Activated CD8-positive, alpha-beta memory T cell treated with anti-CD3 and anti-CD28 coated beads, Interleukin-2, amount 10 ng/mL, durations not matched to agents 7 days and 5 days (primary cell): ENCODE results near the gene POLDIP2. TPM values are rescaled to one million over a fixed set of nuclear protein-coding genes. Genes with fewer than 3 reads are reported as not detected.

Source experiments
- ATAC-seq: fragments of 150-1000 bp; cut with Tn5 transposase; one replicate; pipeline ENCODE4 v1.10.0; 2021; ENCODE audit warnings: moderate library complexity
- CTCF ChIA-PET: fragments of 350-600 bp; sonication (Branson Sonifier 250); formaldehyde crosslinking; loops from one replicate; lab custom pipeline; 2021; ENCODE audit warnings: antibody characterized with exemption; lab: Charles Lee
- DNase-seq: peaks from one replicate; pipeline ENCODE4 v3.0.0-alpha.2; 2020
- H3K27ac Mint-ChIP-seq: one replicate; pipeline ENCODE4 v1.8.0; 2021; ENCODE audit warnings: mild to moderate bottlenecking, mixed read lengths
- H3K27me3 Mint-ChIP-seq: one replicate; pipeline ENCODE4 v1.8.0; 2021; ENCODE audit warnings: mixed read lengths
- H3K36me3 Mint-ChIP-seq: one replicate; pipeline ENCODE4 v1.8.0; 2021; ENCODE audit warnings: mild to moderate bottlenecking, mixed read lengths
- H3K4me1 Mint-ChIP-seq: one replicate; pipeline ENCODE4 v1.8.0; 2021; ENCODE audit warnings: mixed read lengths
- H3K4me3 Mint-ChIP-seq: one replicate; pipeline ENCODE4 v1.8.0; 2021; ENCODE audit warnings: mild to moderate bottlenecking, moderate library complexity, mixed read lengths
- H3K9me3 Mint-ChIP-seq: one replicate; pipeline ENCODE4 v1.8.0; 2022; ENCODE audit warnings: low read depth, mixed read lengths
- total RNA-seq, 2 experiments: library from RNA; stranded (reverse); gene quantifications; one replicate each; pipeline ENCODE4 v1.2.3, GENCODE V29; 2021

The POLDIP2 gene, protein sequence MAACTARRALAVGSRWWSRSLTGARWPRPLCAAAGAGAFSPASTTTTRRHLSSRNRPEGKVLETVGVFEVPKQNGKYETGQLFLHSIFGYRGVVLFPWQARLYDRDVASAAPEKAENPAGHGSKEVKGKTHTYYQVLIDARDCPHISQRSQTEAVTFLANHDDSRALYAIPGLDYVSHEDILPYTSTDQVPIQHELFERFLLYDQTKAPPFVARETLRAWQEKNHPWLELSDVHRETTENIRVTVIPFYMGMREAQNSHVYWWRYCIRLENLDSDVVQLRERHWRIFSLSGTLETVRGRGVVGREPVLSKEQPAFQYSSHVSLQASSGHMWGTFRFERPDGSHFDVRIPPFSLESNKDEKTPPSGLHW
- 10 to 100 TPM; 68.6 to 83.5 TPM for total RNA-seq

DNA sequence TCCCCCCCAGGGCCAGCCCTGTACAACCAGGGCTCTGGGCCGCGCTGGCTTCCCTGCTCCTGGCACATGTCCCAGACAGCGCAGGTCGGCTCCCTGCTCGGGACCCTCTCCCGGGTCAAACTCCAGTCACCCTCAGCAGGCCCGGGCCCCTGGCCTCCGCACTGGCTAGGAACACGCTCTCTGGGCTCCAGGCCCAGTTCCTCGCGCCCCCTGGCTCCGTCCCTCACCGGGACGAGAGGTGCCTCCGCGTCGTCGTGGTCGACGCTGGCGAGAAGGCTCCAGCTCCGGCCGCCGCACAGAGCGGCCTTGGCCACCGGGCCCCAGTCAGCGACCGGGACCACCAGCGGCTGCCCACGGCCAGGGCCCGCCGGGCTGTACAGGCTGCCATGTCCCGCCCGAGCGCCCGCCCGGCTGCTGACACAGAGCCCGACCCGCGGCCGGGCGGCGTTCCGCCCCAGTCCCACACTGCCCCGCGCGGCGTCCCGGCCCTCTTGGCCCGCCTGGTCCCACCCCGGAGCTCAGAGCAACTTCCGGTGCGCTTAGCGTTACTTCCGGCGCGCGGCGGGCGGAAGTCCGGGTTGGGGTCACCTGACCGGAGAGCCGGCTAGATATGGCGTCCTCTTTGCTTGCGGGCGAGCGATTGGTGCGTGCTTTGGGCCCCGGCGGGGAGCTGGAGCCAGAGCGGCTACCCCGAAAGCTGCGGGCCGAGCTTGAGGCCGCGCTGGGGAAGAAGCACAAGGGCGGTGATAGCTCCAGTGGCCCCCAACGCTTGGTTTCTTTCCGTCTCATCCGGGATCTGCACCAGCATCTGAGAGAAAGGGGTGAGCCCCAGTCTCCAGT, at the start of gene POLDIP2:
Gene POLDIP2 (minus strand): TSS at position 467 of the 840 bp plus-strand sequence. CDS start 79 bp downstream, at position 388.
- peaks cover 35% of the 10 kb centered on the region for H3K36me3 Mint-ChIP-seq

DNA sequence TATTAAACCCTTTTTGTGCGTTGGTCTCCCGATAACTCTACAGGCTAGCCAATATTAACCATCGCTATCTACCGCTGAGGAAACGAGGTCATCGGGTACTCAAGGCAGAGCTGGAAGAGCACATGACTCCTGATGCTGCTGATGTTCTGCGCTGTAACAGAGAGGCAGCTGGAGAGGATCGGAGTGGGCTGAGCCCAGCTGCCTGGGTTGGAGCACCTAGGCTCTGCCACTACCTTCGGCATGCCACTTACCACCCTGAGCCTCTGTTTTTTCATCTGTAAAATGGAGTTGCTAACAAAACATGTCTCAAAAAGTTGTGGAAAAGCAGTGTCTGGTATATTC, 49.1 kb upstream of the POLDIP2 start:
- peaks cover 12% of the 10 kb centered on the region for H3K27me3 Mint-ChIP-seq
- peaks cover 15% of the 10 kb centered on the region for H3K4me1 Mint-ChIP-seq
- no peaks in the 10 kb centered on the region for H3K9me3 Mint-ChIP-seq
- H3K4me3 Mint-ChIP-seq, result peak overlapping the region; percentile 68
- DNase-seq, result no peak
- CTCF ChIA-PET, result interaction anchor here (1.0 to 2.7 kb wide), 2 partner anchors 10 to 22 kb away, joined by 3 to 21 read pairs; no protein-coding TSS in a partner anchor
- H3K27ac Mint-ChIP-seq, result no peak overlapping the region
- ATAC-seq, result no peak
- H3K36me3 Mint-ChIP-seq, result no peaks in the 10 kb centered on the region

More for the DNA sequence above, at the start of gene POLDIP2:
- ATAC-seq (peak; percentile 99), DNase-seq (peak; percentile 97)
- CTCF ChIA-PET, result interaction anchor here (0.6 to 2.6 kb wide), 13 partner anchors 9 to 464 kb away, joined by 3 to 17 read pairs (median 4); partner anchors contain the start of genes IFT20, LYRM9, TMEM97 and TNFAIP1
- Mint-ChIP-seq H3K27ac (peak within 1 kb of the TSS; percentile 92), H3K9me3 (no peaks in the 10 kb centered on the region), H3K4me1 (peaks cover 35% of the 10 kb centered on the region), H3K4me3 (peak within 1 kb of the TSS; percentile 93), H3K27me3 (no peaks in the 10 kb centered on the region)

DNA sequence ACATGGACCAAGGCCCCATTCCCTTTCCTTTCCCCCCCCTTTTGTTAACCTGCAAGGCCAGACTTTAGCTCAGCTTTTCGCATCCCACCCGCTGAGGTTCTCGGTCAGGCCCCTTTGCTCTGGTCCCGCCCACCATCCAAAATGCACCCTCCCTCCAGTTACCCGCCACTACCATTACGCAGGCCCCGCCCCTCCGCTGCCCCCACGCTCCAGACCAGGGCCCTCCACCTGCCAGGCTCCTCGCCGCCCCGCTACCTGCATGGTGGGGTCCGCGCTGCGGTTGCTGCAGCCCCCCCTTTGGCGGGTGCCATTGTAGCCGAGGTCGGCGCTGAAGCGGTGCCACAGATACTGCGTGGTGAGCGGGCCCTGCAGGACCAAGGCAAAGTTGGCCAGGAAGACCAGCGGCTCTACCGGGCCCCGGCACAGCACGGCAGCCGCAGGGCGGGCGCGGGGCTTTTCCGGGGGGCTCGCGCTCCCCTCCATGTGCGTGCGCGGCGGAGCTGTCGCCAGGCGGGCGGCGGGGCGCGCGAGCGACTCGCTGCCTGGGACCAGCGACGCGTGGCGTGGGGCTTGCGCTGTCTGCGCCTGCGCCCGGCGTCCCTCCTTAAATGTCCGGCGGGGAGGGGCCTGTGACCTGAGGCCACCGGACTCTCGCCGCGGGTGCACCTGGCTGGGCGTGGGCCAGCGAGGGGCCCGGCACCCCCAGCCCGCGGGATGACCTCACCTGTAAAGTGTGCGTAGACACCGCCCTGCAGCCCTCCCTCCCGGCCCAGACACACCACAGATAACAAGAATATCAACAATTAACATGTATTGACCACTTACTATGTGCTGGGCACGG, 48.5 kb upstream of the POLDIP2 start, which contains the start of gene SLC46A1:
Gene SLC46A1 (minus strand): TSS at position 581 of the 841 bp plus-strand sequence. CDS start 98 bp downstream, at position 483.
- CTCF ChIA-PET, result interaction anchor here (1.0 to 2.7 kb wide), 2 partner anchors 11 to 21 kb away, joined by 3 to 21 read pairs; no protein-coding TSS in a partner anchor
- no peaks in the 10 kb centered on the region for H3K9me3 Mint-ChIP-seq
- ATAC-seq (peak; percentile 88), DNase-seq (peak; percentile 71)
- H3K4me3 Mint-ChIP-seq, result peak within 1 kb of the TSS; percentile 68
- peaks cover 18% of the 10 kb centered on the region for H3K4me1 Mint-ChIP-seq
- no peaks in the 10 kb centered on the region for H3K36me3 Mint-ChIP-seq
- H3K27me3 Mint-ChIP-seq, result peaks cover 12% of the 10 kb centered on the region
- peak within 1 kb of the TSS; percentile 35 for H3K27ac Mint-ChIP-seq

DNA sequence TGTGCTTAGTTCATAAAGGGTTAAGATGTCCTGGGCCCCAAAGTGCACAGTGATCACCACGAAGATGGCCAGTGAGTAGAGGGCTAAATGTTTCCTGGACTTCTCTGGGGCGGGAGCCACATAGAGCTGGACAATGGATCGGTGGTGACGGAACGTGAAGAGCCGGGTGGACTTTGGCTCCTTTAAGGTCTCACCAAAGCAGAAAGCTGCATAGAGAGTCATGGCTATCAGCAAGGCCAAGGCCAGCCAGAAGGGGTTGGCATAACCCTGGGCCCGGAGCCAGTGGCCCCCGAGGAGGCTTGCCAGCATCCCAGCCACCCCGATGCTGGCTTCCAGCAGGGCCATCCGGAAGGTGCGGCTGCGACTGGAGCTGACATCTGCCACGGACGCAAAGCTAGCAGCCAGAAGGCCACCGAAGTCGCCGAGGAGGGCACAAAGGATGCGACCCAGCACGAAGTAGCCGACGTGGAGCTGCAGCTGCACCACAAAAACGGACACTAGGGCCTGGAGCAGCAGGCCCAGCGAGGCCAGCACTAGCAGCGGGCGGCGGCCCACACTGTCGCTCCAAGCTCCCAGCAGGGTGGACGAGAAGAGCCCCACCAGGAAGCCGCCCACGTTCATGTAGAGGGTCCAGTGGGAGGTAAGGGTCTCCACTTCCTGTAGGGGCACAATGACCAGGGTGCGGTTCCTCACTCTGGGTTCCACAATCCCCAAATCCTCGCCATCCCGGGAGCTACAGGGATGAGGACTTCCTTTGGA, 47.7 kb upstream of the POLDIP2 start:
- H3K9me3 Mint-ChIP-seq, result no peaks in the 10 kb centered on the region
- H3K4me1 Mint-ChIP-seq, result peaks cover 18% of the 10 kb centered on the region
- ATAC-seq (no peak), DNase-seq (no peak)
- no peak overlapping the region for H3K27ac Mint-ChIP-seq
- peak overlapping the region; percentile 68 for H3K4me3 Mint-ChIP-seq
- peaks cover 10% of the 10 kb centered on the region for H3K27me3 Mint-ChIP-seq
- CTCF ChIA-PET, result interaction anchor here (2.7 kb wide), 1 partner anchor 12 kb away, joined by 21 read pairs; no protein-coding TSS in a partner anchor
- H3K36me3 Mint-ChIP-seq, result no peaks in the 10 kb centered on the region

DNA sequence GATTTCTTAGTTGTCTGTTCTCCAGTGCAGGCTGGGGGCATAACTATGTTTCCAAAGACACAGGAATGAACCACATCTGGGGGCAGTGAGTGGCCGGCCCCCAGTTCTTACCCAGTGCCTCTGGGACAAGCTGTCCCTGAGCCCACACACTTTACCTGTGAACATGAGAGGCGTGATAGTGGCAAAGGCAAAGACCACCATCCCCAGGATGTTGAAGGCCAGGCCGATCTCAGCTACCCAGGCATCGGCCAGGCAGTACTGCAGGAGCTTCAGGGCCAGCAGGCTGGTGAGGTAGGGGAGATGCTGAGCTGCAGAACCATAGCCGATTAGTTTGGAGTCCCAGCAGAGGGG, 47.1 kb upstream of the POLDIP2 start:
- CTCF ChIA-PET, result interaction anchor here (2.7 kb wide), 1 partner anchor 12 kb away, joined by 21 read pairs; no protein-coding TSS in a partner anchor
- no peak overlapping the region for H3K27ac Mint-ChIP-seq
- ATAC-seq, result no peak
- H3K4me1 Mint-ChIP-seq, result peaks cover 18% of the 10 kb centered on the region
- no peak for DNase-seq
- no peaks in the 10 kb centered on the region for H3K36me3 Mint-ChIP-seq
- H3K9me3 Mint-ChIP-seq, result no peaks in the 10 kb centered on the region
- H3K4me3 Mint-ChIP-seq, result no peak overlapping the region
- H3K27me3 Mint-ChIP-seq, result peaks cover 8% of the 10 kb centered on the region

DNA sequence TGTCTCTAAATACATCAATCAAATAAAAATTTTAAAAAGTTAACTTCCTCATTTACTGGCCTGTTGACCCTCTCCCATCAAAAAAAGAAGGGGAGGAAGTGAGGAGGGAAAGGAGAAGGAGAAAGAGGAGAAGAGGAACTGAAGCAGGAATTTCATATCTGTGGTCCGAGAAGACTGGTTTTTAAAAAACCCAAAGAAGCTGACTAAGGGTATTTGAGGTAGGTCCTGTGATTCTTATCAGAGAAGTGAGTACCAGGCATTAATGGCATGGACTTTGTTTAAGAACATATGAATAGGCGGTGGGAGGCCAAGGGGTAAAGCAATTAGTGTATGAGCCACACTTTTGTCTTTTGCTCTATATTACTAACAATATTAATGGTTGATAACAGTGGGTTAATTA, 46.7 kb upstream of the POLDIP2 start:
- Mint-ChIP-seq H3K9me3 (no peaks in the 10 kb centered on the region), H3K27ac (no peak overlapping the region), H3K4me3 (no peak overlapping the region), H3K27me3 (peaks cover 7% of the 10 kb centered on the region), H3K4me1 (peaks cover 18% of the 10 kb centered on the region), H3K36me3 (no peaks in the 10 kb centered on the region)
- CTCF ChIA-PET, result interaction anchor here (2.7 kb wide), 1 partner anchor 13 kb away, joined by 21 read pairs; no protein-coding TSS in a partner anchor
- no peak for ATAC-seq
- no peak for DNase-seq

DNA sequence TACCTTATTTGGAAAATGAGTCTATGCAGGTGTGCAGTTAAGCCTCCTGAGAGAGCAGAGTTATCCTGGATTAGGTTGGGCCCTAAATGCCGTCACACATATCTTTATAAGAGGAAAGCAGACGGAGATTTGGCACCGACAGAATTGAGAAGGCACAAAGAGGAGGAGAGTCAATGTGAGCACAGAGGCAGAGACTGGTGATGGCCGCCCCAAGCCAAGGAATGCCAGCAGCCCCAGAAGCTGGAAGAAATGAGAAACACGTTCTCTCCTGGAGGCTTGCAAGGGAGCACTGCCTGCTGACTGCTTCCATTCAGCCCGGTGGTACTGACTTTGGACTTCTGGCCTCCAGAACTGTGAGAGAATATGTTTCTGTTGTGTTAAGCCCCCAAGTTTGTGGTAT, 45.5 kb upstream of the POLDIP2 start:
- Mint-ChIP-seq H3K27me3 (no peaks in the 10 kb centered on the region), H3K9me3 (no peaks in the 10 kb centered on the region), H3K36me3 (no peaks in the 10 kb centered on the region), H3K4me1 (peaks cover 18% of the 10 kb centered on the region), H3K27ac (no peak overlapping the region), H3K4me3 (no peak overlapping the region)
- DNase-seq, result no peak
- ATAC-seq, result no peak
- CTCF ChIA-PET, result interaction anchor here (1.2 kb wide), 1 partner anchor 14 kb away, joined by 3 read pairs; no protein-coding TSS in a partner anchor

DNA sequence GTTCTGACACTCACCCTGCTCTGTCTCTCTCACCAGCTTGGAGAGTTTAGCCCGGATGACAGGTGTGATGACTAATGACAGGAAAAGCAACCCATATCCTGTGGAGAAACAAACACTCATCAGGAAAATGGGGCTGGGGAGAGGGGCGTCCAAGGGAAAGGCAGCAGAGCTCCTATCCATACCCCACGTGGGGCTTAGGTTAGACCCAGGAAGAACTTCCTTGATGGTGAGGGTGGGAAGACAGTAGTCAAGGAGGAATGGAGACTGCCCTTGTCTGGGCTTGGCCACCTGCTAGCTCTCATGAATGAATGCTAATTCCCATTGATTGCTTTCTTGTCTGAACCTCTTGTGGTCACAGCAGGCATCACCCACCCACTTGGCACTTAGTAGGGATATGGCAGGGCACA, 44.9 kb upstream of the POLDIP2 start:
- DNase-seq (no peak), ATAC-seq (no peak)
- Mint-ChIP-seq H3K27ac (no peak overlapping the region), H3K4me3 (no peak overlapping the region), H3K9me3 (no peaks in the 10 kb centered on the region), H3K27me3 (no peaks in the 10 kb centered on the region), H3K4me1 (peaks cover 19% of the 10 kb centered on the region), H3K36me3 (no peaks in the 10 kb centered on the region)
- CTCF ChIA-PET, result interaction anchor here (4.7 kb wide), 1 partner anchor 14 kb away, joined by 18 read pairs; no protein-coding TSS in a partner anchor

DNA sequence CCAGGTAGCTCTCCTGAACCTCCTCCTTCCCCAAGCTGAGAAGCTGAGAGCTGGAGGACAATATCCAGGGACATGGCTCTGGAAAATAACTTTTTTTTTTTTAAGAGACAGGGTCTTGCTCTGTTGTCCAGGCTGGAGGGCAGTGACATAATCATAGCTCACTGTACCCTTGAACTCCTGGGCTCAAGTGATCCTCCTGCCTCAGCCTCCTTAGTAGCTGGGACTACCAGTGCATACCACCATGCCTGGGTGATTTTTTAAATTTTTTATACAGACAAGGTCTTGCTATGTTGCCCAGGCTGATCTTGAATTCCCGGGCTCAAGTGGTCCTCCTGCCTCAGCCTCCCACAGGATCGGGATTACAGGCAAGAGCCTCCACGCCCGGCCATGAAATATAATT, 42.5 kb upstream of the POLDIP2 start:
- Mint-ChIP-seq H3K27ac (no peak overlapping the region), H3K4me1 (peaks cover 24% of the 10 kb centered on the region)
- CTCF ChIA-PET, result interaction anchor here (4.7 kb wide), 1 partner anchor 17 kb away, joined by 18 read pairs; no protein-coding TSS in a partner anchor

DNA sequence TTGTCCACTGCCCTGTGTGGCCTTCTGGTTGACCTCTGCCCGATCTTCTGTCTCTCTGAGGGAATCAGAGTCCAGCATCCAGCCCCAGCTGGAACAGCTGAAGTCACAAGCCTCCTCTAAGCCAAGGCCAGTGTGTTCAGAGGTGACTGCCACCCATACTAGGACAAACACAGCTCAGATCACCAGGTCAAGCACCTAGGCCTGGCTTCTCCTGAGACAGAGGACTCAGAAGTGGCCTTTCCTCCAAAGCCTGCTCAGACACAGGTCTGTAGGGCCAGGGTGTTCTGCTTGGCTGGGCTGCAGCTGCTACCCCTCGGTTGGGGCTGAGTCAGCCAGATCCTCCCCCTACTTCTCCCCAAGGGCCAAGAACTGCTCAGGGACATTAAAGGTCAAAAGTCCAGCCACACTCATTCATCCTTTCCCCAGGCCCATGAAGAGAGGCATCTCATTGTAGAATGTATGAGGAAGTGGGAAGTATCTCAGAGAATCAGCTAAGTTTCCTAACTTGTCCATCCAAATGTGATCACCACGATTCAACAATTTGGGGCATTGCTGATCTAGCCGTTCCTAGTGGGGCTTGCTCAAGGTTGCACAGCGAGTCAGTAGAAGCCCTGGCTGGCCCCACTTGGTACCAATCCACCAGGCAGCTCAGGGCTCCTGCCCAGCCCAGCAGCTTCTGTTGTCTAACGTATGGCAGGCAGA, 41.1 kb upstream of the POLDIP2 start:
- no peaks in the 10 kb centered on the region for H3K27me3 Mint-ChIP-seq
- no peak for ATAC-seq
- H3K4me1 Mint-ChIP-seq, result peaks cover 24% of the 10 kb centered on the region
- no peaks in the 10 kb centered on the region for H3K9me3 Mint-ChIP-seq
- H3K27ac Mint-ChIP-seq, result no peak overlapping the region
- CTCF ChIA-PET, result interaction anchor here (0.5 to 4.7 kb wide), 2 partner anchors 18 to 974 kb away, joined by 3 to 18 read pairs; no protein-coding TSS in a partner anchor
- H3K4me3 Mint-ChIP-seq, result no peak overlapping the region
- peaks cover 5% of the 10 kb centered on the region for H3K36me3 Mint-ChIP-seq
- no peak for DNase-seq

More for the DNA sequence above, 42.5 kb upstream of the POLDIP2 start:
- no peaks in the 10 kb centered on the region for H3K36me3 Mint-ChIP-seq
- no peaks in the 10 kb centered on the region for H3K27me3 Mint-ChIP-seq
- H3K4me3 Mint-ChIP-seq, result no peak overlapping the region
- ATAC-seq (no peak), DNase-seq (no peak)
- no peaks in the 10 kb centered on the region for H3K9me3 Mint-ChIP-seq

DNA sequence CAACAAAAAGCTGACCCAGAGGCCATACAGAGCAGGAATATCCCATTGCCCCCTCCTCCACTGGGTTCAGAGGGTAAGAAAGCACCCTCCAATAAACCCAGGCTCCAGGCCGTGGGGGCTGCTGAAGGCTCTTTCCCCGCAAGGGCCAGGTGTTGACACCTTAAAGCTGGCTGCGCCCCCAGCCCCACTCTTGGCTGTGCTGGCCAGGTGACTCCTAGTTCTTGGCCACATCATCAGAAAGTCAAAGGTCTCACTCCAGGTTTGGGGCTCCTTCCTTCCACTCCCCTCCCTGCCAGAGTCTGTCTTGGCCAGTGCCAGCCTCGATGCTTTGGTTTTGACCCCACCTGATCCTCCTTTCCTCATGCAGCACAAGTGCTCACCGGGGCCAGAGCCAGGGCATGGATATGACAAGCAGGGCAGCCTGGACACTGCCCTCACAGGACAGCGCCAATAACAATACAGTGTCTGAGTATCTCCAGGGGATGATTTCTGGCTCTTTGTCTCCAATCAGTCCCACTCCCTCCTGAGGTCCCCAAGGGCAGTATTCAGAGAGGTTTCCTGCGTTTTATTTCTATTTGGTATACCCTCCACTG, 40.5 kb upstream of the POLDIP2 start:
- ATAC-seq (no peak), DNase-seq (no peak)
- Mint-ChIP-seq H3K27ac (no peak overlapping the region), H3K27me3 (no peaks in the 10 kb centered on the region), H3K36me3 (peaks cover 5% of the 10 kb centered on the region), H3K4me3 (no peak overlapping the region), H3K4me1 (peaks cover 24% of the 10 kb centered on the region), H3K9me3 (no peaks in the 10 kb centered on the region)
- CTCF ChIA-PET, result interaction anchor here (0.5 to 4.7 kb wide), 4 partner anchors 11 to 975 kb away, joined by 3 to 18 read pairs (median 6); no protein-coding TSS in a partner anchor
